Measurements from ENCODE around the gene PDZD4. TPM values are rescaled to one million over a fixed set of nuclear protein-coding genes. Genes with fewer than 3 reads are reported as not detected.

Gene PDZD4
- polyA plus RNA-seq, 3 donors = 6.8 to 7.1 (median 6.9) TPM

DNA sequence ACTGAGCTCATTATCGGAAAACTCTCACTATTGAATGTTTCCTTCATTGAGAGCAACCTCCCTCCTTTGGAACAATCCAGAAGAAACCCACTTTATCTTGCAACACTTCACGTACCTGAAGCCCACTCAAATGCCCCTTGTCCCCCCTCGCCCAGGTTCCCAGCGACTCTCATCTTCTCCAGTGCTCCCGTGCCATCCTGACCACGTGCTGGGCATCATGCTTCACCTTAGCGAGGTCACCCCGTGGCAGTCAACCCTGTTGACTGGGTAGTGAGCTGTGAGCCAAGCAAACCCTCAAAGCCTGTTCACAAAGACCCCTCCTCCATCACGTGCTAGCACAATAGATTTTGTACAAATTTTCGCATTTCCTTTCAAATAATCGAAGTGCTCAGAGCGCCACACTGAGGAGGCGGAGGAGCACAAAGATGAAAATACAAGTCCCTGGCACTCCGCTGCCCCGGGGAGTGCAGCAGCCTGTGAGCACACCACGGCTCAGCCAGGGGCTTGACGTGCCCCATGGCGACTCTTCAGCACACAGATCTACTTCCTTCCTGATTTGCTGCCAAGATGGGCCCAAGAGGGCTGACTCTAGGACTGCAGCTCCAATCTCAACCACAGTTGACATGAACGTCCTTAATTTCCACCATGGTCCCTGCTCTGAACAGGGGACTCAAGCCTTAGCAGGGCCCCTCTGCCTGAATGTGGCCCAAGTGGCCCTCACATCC is 15.6 kb downstream of the PDZD4 start:
- no peak for DNase-seq (ENCODE audit: low read depth in 3 of 3, low spot score in 2 of 3)

DNA sequence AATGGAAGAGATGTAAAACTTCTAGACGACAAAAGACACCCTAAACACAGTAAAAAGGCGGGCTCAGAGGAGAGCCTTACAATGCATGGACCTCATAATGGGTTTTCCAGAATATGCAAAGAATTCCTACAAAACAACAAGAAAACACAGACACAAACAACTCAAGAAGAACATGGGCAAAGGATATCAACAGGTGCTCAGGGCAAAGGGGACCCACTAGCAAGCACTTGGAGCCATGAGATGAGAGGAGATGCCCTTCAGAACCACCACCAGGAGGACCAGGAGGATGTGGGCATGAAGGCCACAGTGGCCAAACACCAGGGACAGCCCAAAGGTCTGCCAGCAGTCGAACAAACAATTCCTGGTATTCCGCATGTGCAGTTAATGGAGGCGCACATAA is 17.2 kb downstream of the PDZD4 start:
- DNase-seq (ENCODE audit: low read depth in 3 of 3, low spot score in 2 of 3) = no peak

DNA sequence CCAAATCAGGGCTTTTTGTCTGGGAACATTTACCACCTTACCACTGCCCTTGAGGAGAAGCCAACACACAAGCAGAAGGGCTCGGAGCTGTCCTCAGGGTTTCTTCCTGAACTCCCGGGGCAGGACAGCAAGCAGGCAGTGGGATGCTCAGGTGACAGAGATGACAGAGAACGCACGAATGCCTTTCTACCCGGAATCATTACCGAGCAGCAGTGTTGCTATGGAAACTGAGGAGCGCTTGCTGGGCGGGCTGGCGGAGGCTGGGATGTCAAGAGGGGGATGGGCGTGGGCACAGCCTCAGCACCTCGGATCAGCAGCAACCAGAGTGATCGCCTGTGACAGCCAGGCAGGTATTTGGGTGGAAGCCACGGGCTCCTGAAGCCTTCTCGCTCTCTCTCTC is 18.1 kb downstream of the PDZD4 start:
- no peak for DNase-seq (ENCODE audit: low read depth in 3 of 3, low spot score in 2 of 3)

DNA sequence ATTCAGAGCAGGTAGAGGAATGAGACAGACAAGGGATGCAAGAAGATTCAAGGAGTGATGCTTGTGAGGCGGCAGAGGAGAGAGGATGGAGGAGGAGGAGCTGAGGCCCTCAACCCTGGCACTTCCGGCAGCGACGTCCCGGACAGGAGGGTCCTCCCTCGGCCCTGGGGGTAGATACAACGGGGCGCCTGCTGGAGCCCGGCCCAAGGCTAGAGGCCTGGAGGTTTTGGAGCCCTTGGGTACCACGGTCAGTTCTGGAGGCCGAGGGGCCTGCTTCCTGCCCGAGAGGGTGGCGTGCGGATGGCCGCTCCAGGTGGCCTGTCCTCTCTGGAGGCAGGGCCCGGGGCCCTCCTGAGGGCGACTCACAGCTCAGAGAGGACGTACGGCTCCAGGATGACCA is 22.4 kb downstream of the PDZD4 start:
- no peak for DNase-seq (ENCODE audit: low read depth in 3 of 3, low spot score in 2 of 3)

DNA sequence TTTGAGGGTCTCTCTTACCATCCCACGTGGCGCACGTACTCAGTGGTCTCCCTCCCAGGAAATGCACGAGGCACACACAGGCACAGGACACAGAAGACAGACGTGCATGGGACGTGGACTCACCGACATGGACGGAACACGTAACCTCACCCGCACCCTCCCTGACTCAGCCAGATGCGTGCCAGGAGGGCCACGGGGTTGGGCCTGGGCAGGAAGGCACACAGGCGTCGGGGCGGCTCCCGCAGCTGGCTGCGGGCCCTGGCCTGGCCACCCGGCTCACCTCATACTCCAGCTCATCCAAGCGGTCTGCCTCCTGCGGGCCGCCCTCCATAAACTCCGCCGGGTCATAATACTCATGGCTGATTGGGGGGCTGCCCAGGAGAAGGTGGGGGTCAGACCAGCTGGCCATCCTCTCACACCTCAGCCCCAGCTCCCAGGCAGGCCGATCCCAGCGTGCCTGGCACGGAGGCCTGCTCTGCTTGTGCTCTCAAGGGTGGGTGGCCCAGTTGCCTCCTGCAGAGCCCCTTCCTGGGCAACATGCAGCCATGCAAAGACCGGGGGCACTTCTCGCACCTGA is 23.3 kb downstream of the PDZD4 start:
- no peak for DNase-seq (ENCODE audit: low read depth in 3 of 3, low spot score in 2 of 3)

DNA sequence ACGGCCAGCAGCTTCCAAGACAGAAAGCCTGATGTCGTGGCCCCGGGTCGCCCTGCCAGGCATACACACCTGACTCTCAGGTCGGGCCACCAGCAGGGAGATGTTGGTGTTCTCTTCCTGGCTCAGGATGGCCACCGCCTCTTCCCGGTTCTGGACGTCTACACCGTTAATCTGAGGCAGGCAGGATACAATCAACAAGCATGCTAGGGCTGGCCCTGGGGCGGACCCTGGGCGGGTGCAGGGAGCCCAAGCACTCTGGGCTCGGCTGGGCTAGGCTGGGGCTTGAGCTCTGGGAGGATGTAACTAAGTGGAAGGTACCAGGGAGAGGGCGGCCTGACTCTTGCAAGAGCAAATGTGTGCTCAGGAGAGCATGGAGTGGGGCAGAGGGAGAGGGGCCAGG is 24.9 kb downstream of the PDZD4 start:
- DNase-seq (ENCODE audit: low read depth in 3 of 3, low spot score in 2 of 3) = no peak

DNA sequence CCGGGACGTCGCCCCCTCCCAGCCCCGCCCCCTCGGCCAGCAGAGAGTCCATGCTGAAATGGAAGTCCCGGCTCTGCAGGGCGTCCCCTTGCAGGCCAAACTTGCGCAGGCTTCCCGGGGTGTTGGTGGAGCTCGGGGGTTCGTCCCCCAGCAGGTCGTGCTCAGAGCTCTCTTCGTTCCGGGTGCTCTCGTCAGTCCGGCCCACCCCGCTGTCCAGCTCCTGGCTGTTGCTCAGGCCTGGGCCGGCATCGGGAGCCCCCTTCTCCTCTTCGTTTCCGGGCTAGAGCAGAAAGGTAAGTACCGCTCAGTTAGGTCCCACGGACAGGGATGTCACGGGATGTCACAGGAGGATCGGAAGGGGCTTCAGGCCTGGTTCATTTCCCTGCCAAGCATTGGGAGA is 25.7 kb downstream of the PDZD4 start:
- DNase-seq (ENCODE audit: low read depth in 3 of 3, low spot score in 2 of 3) = no peak

DNA sequence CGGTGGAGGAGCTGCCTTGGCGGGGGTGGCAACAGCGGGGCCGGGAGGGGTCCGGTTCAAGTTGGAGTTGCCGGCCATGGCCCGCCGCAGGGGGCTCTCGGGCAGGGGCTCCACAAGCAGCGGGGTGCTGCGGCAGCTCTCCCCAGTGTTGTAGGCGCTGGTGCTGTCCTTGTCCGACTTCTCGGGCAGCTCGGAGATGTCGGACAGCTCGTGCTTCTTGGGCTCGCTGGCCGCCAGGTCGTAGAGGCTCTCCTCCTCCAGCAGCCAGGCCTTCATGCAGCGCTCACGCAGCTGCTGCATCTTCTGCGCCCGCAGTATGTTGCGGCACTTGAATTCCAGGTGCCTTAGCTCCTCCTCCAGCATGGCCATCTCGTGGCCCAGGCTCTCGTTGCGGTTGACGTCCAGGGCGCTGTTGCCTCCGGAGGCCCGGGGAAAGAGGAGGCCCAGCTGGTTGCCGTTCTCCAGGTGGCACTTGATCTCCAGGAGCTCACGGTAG is 26.2 kb downstream of the PDZD4 start:
- no peak for DNase-seq (ENCODE audit: low read depth in 3 of 3, low spot score in 2 of 3)

DNA sequence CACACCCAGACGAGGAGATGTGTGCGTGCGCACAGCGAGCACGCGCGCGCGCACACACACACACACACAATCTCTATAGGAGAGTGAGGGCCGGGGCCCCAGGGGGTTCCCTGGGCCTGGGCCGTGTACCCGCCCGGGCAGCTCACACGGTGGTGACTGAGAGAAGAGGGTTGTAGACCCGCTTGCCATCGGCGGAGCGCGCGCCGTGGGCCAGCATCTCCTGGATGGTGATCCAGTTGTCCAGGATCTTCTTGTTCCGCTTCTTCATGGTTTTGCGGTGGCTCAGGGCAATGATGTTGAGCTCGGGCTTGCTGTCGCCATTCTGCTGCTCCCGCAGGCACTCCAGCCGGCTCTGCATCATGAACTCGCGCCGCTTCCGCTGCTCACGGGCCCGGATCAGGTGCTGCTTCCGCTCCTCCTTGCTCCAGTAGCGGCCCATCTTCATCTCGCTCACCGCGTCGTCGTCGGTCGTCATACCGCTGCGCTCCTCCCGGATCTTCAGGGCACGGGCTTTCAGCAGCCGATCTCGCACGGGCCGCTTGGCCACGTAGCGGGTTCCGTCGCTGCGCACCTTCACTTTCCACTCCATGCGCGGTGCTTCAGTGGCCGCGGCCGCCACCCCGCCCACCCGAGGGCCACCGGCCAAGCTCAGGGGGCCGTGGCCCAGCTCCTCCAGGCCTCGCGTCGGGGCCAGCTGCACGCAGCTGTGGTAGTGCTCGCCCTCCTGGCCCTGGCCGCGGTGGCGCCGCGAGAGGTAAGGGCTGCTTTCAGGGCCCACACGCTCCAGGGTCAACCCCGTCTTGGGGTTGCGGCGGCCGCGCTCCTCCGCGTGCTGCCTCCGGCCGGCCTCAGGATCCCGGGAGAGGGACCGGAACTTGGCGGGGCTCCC is 26.9 kb downstream of the PDZD4 start:
- no peak for DNase-seq (ENCODE audit: low read depth in 3 of 3, low spot score in 2 of 3)

DNA sequence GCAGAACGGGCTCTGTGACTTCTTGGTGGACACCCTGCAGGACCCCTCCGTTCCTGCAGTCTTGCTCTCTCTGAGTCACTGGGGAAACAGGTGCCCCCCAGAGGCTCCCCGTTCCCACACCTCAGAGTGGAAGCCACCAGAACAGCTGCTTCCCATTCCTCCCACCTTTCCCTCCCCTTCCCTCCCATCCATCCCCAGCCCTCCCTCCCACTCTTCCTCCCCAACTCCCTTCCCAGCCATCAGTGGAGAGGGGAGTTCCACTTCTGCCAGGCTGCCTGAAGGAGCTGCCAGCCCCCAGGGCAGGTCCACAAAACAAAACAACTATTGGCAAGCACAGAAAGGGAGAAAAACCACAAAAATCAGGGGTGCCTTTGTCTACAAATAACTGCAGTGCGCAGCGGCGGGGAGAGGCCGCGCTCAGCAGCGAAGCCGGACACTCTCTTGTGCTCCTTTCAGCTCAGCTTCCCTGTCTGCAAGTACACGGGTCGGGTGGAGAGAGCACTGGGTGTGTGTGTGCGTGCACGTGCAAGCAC is 27.8 kb downstream of the PDZD4 start:
- no peak for DNase-seq (ENCODE audit: low read depth in 3 of 3, low spot score in 2 of 3)

DNA sequence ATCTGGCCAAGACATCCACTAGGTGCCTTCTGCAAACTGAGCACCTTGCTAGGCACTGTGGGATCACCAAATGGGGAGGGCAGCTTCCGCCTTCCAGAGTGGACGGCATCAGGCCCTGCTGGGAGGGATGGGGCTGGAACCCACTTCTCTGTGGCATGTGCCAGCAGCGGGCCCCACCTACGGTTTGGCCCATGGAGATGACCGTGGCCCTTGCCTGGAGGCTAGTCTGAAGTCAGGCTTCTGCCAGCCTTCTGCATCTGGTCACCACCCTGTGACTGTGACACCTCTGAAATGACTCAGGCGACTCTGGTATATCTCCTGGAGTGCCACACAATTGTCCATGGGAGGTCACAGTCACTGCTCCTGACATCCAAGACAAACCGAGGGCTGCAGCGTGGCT is 28.7 kb downstream of the PDZD4 start:
- DNase-seq (ENCODE audit: low read depth in 3 of 3, low spot score in 2 of 3) = no peak

DNA sequence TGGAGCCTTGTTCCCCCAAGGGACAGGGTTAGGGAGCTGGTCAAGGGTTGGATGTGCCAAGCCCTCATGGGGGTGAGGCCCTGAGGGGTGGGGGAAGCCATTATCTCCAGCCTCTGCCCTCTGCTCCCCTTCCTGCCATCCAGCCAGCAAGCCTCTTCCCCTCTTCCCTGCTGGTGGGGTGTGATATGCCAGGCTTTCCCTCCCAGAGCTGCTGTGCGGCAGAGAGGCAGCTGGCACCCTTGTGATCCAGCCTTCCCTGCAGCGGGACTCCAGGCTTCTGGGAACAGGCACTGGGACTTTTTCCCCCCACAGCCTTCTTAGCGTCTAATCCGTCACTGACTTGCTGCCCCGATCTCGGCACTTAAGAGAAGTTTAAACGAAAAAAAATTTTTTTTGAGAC is 29.6 kb downstream of the PDZD4 start:
- no peak for DNase-seq (ENCODE audit: low read depth in 3 of 3, low spot score in 2 of 3)

DNA sequence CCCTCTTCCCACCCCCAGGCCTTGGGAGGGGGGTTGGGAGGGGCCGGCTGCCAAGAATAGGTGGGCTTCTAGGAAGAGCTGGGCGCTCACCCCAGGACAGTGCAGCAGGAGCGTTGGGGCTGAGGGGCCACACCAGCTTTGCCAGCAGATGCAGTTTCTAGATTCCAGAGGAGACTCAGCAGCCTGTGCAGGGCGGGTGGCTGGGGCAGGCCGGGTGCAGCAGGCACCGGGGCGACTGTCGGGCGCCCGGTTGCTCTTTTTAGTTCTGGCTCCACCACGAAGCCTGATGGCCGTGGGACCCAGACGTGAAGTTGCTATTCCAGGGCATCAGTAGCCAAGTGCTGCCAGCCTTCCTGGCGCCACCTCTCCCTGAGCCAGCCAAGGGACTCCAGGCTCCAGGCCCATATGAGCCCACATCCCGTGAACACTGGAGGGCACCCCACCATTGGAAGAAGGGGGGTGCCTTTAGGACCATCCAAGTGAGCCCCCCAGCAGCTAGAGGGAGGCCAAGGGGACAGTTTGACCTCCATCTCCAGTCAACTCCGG is 30.1 kb downstream of the PDZD4 start:
- no peak for DNase-seq (ENCODE audit: low read depth in 3 of 3, low spot score in 2 of 3)

DNA sequence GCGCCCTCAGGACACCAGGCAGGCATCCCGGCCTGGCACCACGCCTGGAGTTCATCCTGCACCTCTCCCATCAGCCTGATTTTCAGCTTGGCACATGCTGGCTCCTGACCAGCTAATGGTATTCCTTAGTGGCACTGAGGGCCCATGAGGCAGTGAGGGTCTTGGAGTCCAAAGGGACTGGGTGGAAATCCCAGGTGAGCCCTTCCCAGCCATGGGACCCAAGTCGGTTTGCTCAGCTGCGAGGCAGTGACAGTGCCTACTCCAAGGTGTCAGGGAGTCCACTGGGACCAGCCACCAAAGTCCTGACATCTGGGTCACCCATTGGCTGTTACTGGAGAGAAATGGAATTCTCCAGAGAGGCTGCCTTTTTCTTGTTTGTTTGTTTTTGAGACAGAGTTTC is 31.0 kb downstream of the PDZD4 start:
- no peak for DNase-seq (ENCODE audit: low read depth in 3 of 3, low spot score in 2 of 3)

DNA sequence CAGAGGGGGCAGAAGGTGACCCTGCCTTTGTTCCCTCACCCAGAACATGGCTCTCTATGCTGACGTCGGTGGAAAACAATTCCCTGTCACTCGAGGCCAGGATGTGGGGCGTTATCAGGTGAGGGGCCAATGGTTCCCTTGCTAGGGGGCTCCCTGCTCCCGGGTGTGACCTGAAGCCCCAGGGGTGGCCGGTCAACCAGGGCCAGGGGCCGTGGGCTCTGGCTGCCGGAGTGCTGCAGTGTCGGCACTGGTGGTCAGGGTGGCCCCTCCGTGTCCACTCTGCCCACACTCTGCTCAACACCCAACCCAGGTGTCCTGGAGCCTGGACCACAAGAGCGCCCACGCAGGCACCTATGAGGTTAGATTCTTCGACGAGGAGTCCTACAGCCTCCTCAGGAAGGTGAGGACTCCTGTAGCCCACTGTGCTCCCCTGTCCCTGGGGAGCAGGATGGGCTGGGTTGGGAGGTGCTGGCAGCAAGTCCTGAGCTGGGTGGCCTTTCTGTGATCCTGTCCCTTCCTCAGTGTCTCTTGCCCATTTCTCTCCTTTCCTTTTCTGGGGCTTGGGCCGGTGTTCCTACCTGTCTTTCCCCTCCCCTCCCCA is 32.8 kb downstream of the PDZD4 start:
- no peak for DNase-seq (ENCODE audit: low read depth in 3 of 3, low spot score in 2 of 3)

DNA sequence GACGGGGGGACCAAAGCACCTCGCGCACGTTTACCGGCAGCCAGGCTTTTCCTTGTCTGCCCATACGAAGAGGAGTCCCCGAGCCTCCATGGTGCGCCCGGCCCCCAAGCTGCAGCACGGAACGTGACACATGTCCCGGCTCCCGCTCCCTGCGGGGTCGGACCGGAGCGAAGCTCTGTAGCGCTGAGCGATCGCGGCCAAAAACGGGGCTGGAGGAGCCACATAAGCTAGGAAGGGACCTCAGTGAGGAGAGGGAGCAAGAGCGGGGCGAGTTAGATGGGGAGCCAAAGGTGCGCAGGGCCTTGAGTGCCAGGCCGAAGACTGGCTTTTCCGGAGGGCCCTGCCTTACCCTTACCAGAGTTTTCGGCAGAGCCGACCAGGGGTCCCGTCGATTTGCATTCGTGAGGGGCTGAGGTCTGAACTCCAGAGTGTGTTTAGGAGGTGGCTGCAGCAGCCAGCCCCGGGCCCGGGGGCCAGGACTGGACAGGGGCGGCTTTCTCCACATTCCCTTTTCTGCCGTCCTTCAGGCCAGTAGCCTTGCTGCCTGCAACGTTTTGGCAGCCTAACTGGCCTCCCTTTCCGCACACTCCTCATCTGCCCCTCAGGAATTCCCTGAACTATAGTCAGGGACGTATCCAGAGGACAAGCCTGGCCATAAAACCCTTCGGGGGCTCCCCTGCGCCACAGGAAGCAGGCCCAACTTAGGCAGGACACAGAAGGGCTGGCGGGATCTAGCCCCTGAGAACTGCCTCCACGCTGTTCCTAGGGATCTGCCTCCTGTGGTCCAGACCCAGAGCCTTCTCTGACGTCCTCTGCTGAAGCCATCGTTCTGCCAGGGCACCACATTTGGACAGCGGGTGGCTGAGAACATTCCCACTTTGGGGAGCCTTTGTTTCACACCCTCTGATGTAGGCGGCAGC is 35.2 kb downstream of the PDZD4 start:
- no peak for DNase-seq (ENCODE audit: low read depth in 3 of 3, low spot score in 2 of 3)

DNA sequence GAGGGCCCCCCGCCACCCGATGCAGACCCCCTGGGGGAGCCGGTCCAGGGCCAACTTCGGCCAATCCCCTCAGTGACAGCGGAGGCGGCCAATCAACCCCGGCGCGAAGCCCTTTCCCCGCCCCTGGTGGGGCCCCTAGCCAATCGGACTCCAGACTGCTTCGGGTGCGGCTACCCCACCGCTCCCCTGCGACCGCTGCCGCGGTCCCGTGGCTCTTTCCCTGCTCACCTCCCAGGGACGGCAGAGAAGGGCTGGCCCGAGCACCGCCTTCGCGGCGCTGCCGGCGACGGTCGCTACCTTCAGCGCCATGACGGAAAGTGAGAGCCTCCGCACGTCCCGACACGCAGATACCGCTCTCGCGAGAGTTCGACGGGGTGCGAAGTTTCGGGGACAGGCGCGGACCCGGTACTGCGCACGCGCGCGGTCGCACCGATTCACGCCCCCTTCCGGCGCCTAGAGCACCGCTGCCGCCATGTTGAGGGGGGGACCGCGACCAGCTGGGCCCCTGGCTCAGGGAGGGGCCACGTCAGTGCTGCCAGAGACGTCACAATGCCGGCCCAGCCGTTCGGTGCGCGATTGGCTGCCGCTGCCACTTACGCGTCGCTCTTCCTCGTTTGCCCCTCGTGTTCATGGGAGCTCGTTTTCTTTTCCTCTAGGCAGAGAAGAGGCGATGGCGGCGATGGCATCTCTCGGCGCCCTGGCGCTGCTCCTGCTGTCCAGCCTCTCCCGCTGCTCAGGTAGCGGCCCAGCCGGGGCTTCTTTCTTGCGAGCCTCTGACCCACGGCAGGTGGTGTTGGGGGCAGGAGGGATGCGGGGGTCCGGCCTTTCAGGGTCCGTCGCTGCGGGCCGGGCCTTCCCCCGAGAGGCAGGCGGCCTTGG is 36.1 kb downstream of the PDZD4 start, which contains the start of the genes IDH3G and SSR4:
TSS of gene IDH3G (minus strand) at position 358 of the 879 bp plus-strand sequence. CDS start at position 309, 49 bp downstream.
TSS of gene SSR4 (plus strand) at position 651 of the 879 bp plus-strand sequence. CDS start at position 671, 20 bp downstream.
- peak; percentile 74 to 81 (median 80) for DNase-seq (ENCODE audit: low read depth in 3 of 3, low spot score in 2 of 3)

DNA sequence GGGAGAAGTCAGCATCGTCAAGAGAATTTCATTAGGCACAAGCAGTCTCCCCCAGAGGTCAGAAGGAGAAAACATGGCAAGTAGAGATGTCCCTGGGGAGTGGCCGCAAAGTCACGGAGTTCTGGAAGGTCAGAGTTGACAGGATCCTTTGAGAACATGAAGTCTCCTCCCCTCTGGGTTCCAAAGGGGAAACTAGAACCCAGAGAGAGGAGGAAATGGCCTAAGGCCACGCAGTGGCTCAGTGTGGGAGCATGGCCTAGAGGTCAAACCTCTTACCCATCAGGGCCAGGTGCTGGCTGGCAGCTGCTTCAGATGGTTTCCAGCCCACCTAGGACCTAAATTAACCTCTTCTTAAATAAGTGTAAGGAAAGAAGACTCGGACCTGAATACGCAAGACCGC is 37.1 kb downstream of the PDZD4 start:
- DNase-seq (ENCODE audit: low read depth in 3 of 3, low spot score in 2 of 3) = no peak

Data from right renal cortex interstitium (tissue), 3 donors.